Heart right ventricle (tissue), 16 donors: ENCODE data around the gene IER5L. TPM values are rescaled to one million over a fixed set of nuclear protein-coding genes. Genes with fewer than 3 reads are reported as not detected.

Source experiments
- ATAC-seq, 8 donors: fragments of 200-7000 bp; cut with Tn5 transposase; one replicate each; pipeline ENCODE4 v1.9.1; 2020; ENCODE audit warnings: mild to moderate bottlenecking in 8 of 8, moderate library complexity in 8 of 8, moderate number of reproducible peaks in 1 of 8
- DNase-seq, 2 donors: peaks; one replicate each; pipeline ENCODE4 v3.0.0-alpha.2; 2020
- H3K27ac ChIP-seq, 10 donors: fragments of 200-600 bp; sonication (generic) in 2 of 10; one replicate each; pipeline versions ENCODE4 v1.5.0 to v1.8.0; 2020 to 2022; ENCODE audit warnings: mild to moderate bottlenecking in 3 of 10
- H3K27me3 ChIP-seq, 7 donors: fragments of 200-600 bp; one replicate each; pipeline ENCODE4 v1.8.0; 2021 to 2022; ENCODE audit warnings: mild to moderate bottlenecking in 2 of 7
- H3K36me3 ChIP-seq, 9 donors: fragments of 200-600 bp; sonication (generic) in 1 of 9; one replicate each; pipeline versions ENCODE4 v1.5.0 to v1.8.0; 2020 to 2022; ENCODE audit warnings: mild to moderate bottlenecking in 2 of 9
- H3K4me1 ChIP-seq, 9 donors: fragments of 200-600 bp; sonication (generic) in 1 of 9; one replicate each; pipeline versions ENCODE4 v1.5.0 to v1.8.0; 2020 to 2022; ENCODE audit warnings: mild to moderate bottlenecking in 4 of 9
- H3K4me3 ChIP-seq, 10 donors: fragments of 200-600 bp; sonication (generic) in 2 of 10; one replicate each; pipeline versions ENCODE4 v1.5.0 to v1.8.0; 2020 to 2022; ENCODE audit warnings: mild to moderate bottlenecking in 7 of 10, moderate library complexity in 2 of 10
- H3K9me3 ChIP-seq, 11 donors: fragments of 200-600 bp in 10 of 11; sonication (generic) in 2 of 11; one replicate each; pipeline versions ENCODE4 v1.5.0 to v1.8.0; 2013 to 2022; ENCODE audit warnings: mild to moderate bottlenecking in 2 of 11, control low read depth in 1 of 11, moderate library complexity in 1 of 11
- WGBS, 2 donors: extraction: QIAGEN DNeasy Blood & Tissue Kit; methylation state at CpG; one replicate each; pipeline ENCODE4 v1.1.7; 2013; ENCODE audit warnings: inconsistent platforms in 1 of 2; 5-methylcytosine and 5-hydroxymethylcytosine counted together
- intact Hi-C, 10 donors: fragments of 100-400 bp; cut with DNase I; formaldehyde crosslinking; loops; one replicate each; pipeline versions ENCODE4 v1.11.1 to v1.14.2; 2022
- polyA plus RNA-seq, 2 donors: library from polyadenylated mRNA; stranded (reverse); fragments of 200-250 nt; gene quantifications; one replicate each; pipeline ENCODE4 v1.2.3, GENCODE V29; 2013
- total RNA-seq, 10 donors: library from RNA; stranded (reverse); fragmentation: NEBNext Ultra II Directional in 3 of 10; extraction: Animal tissue kit (Norgen Biotek cat#: 25700) in 3 of 10; gene quantifications; one replicate each; pipeline versions ENCODE4 v1.2.1 to v1.2.4, GENCODE V29; 2021 to 2023
- TF ChIP-seq, protein P1 (sequence below), 9 donors: fragments of 200-600 bp; sonication (generic) in 2 of 9; IDR thresholded peaks; one replicate each; pipeline versions ENCODE4 v1.5.0 to v1.8.0; 2021 to 2022; ENCODE audit warnings: antibody characterized with exemption in 9 of 9, mild to moderate bottlenecking in 5 of 9, moderate library complexity in 1 of 9
- donor health status: Arrhythmogenic right ventricular cardiomyopathy.
- donor health status: ischemic (EF 13 %, LVEDD 7.1; RV severe dilation, severe dysfunction).
- donor health status: healthy with polysubstance abuse.
- donor health status: DM: no; HTN: yes; CAD: no.
- donor health status: DM: no; HTN: no; CAD: no.
- donor health status: ischemic (EF 25% LVEDD 6.9; RV normal size, moderate dysfunction).
- donor health status: ischemic (EF 25% LVEDD 5.7; RV mildly dilated, moderate dysfunction).
- donor health status: healthy.
- donor health status: DM: yes; HTN: yes; CAD: no.
- donor health status: Ischemic cardiomyopathy.
- donor health status: ischemic (EF 35%, LVEDD 5.7; RV mildly dilated, moderate dysfunction).
- donor health status: nonischemic (EF 11% LVEDD 7.7; RV severe dilation, severe dysfunction).
- donor health status: DM: yes; HTN: yes; CAD: no.
- donor health status: PGD.
- donor health status: ischemic (EF 29% LVEDD 5.4; RV normal size, mild dysfunction).
- donor health status: nonischemic (EF 23%, LVEDD 6.1; RV moderate dilation, normal function).

The IER5L gene
- total and polyA plus RNA-seq, 12 donors = 1.2 to 26.3 (median 5.6) TPM

GRCh38 chr9:129201289-129201688 is 23.2 kb upstream of the IER5L start:
- Histone ChIP-seq H3K4me3 (no peak overlapping the region), H3K27me3 (peaks cover 0 to 11% (median 0%) of the 10 kb centered on the region in 7 donors), H3K36me3 (no peaks in the 10 kb centered on the region), H3K9me3 (peaks cover 0 to 6% (median 0%) of the 10 kb centered on the region in 11 donors), H3K4me1 (peaks cover 0 to 27% (median 12%) of the 10 kb centered on the region in 9 donors), H3K27ac (no peak overlapping the region)
- ATAC-seq = no peak
- TF ChIP-seq, protein P1, sequence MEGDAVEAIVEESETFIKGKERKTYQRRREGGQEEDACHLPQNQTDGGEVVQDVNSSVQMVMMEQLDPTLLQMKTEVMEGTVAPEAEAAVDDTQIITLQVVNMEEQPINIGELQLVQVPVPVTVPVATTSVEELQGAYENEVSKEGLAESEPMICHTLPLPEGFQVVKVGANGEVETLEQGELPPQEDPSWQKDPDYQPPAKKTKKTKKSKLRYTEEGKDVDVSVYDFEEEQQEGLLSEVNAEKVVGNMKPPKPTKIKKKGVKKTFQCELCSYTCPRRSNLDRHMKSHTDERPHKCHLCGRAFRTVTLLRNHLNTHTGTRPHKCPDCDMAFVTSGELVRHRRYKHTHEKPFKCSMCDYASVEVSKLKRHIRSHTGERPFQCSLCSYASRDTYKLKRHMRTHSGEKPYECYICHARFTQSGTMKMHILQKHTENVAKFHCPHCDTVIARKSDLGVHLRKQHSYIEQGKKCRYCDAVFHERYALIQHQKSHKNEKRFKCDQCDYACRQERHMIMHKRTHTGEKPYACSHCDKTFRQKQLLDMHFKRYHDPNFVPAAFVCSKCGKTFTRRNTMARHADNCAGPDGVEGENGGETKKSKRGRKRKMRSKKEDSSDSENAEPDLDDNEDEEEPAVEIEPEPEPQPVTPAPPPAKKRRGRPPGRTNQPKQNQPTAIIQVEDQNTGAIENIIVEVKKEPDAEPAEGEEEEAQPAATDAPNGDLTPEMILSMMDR (IDR thresholded peaks at IDR 0.05) = no peak
- intact Hi-C loops = no loop called here
- no peak for DNase-seq
- 80 to 95% methylated on average over 9 of the region's 9 CpGs for WGBS, 2 donors

DNA sequence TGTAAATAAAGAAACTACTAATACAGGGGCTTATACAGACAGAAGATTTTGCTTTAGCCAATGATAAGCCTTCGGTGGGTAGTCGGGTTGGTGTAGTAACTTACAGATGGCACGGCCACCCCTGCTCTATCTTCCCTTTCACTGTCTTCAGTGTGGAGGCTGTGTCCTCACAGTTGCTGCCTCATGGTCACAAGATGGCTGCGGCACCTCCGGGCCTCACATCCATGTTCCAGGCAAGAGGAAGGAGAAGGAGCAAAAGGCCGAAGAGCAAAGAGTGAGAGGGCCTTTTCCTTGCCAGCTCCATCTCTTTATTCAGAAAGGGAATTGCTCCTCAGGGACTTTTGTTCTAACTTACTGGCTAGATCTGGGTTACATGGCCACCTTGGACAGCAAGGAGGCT is 22.2 kb upstream of the IER5L start:
- 92% methylated on average over 6 of the region's 6 CpGs for WGBS, 2 donors
- intact Hi-C loops = no loop called here
- H3K36me3 ChIP-seq = no peaks in the 10 kb centered on the region
- DNase-seq (no peak), ATAC-seq (no peak)
- H3K9me3 ChIP-seq = peaks cover 0 to 6% (median 0%) of the 10 kb centered on the region in 11 donors
- TF ChIP-seq, protein P1 (IDR thresholded peaks at IDR 0.05) = no peak
- peaks cover 0 to 27% (median 12%) of the 10 kb centered on the region in 9 donors for H3K4me1 ChIP-seq
- H3K27me3 ChIP-seq = peaks cover 0 to 11% (median 0%) of the 10 kb centered on the region in 7 donors
- no peak overlapping the region for H3K27ac ChIP-seq
- H3K4me3 ChIP-seq = no peak overlapping the region

DNA sequence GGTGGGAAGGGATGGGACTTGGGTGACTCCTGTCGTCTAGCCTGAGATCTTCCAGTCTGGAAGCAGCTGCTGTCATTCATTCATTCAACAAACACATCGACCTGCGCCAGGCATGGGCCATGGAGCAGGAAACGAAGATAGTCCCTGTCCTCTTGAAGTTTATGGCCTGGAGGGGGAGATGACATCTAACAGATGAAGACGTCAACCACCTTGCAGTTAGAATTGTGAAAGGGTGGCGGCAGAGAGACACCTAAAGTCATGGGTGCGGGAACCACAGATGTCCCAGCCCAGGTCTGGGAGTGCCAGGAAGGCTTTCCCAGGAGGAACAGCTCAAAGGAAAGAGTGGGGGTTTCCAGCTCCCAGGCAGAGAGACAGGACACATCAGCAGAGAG is 21.0 kb upstream of the IER5L start:
- Histone ChIP-seq H3K36me3 (no peaks in the 10 kb centered on the region), H3K4me1 (peaks cover 0 to 27% (median 12%) of the 10 kb centered on the region in 9 donors), H3K9me3 (peaks cover 0 to 6% (median 0%) of the 10 kb centered on the region in 11 donors), H3K27ac (peak overlapping the region in 9 of 10 donors; percentile 63 to 87 (median 79)), H3K27me3 (peaks cover 0 to 17% (median 4%) of the 10 kb centered on the region in 7 donors), H3K4me3 (no peak overlapping the region)
- TF ChIP-seq, protein P1 (IDR thresholded peaks at IDR 0.05) = no peak
- ATAC-seq (no peak), DNase-seq (no peak)
- 78 to 84% methylated on average over 7 of the region's 7 CpGs for WGBS, 2 donors
- intact Hi-C loops = loop anchor here in 1 of 10 donors (10.0 kb wide), 1 partner anchor 276 kb away; no protein-coding TSS in a partner anchor

- peak overlapping the region; percentile 63 to 87 (median 78) for H3K27ac ChIP-seq
Measured at GRCh38 chr9:129198319-129199043, 20.4 kb upstream of the IER5L start.

More at GRCh38 chr9:129198319-129199043, 20.4 kb upstream of the IER5L start:
- DNase-seq = peak; percentile 54 to 67
- intact Hi-C loops = loop anchor here in 1 of 10 donors (10.0 kb wide), 1 partner anchor 276 kb away; no protein-coding TSS in a partner anchor
- Histone ChIP-seq H3K4me1 (peaks cover 0 to 24% (median 9%) of the 10 kb centered on the region in 9 donors), H3K9me3 (peaks cover 0 to 6% (median 0%) of the 10 kb centered on the region in 11 donors), H3K4me3 (peak overlapping the region in 2 of 10 donors; percentile 12 to 14), H3K27me3 (peaks cover 0 to 20% (median 9%) of the 10 kb centered on the region in 7 donors), H3K36me3 (no peaks in the 10 kb centered on the region)
- 43 to 47% methylated on average over 30 of the region's 30 CpGs for WGBS, 2 donors
- TF ChIP-seq, protein P1 (IDR thresholded peaks at IDR 0.05) = peak in 2 of 9 donors; percentile 8 to 11
- ATAC-seq = peak in 7 of 8 donors; percentile 30 to 70 (median 52)
